ENCODE measurements around the gene PDIK1L. TPM values are rescaled to one million over a fixed set of nuclear protein-coding genes. Genes with fewer than 3 reads are reported as not detected.

Gene PDIK1L
- total RNA-seq, 1 donor from 2014 or later, result 7.2 TPM

DNA sequence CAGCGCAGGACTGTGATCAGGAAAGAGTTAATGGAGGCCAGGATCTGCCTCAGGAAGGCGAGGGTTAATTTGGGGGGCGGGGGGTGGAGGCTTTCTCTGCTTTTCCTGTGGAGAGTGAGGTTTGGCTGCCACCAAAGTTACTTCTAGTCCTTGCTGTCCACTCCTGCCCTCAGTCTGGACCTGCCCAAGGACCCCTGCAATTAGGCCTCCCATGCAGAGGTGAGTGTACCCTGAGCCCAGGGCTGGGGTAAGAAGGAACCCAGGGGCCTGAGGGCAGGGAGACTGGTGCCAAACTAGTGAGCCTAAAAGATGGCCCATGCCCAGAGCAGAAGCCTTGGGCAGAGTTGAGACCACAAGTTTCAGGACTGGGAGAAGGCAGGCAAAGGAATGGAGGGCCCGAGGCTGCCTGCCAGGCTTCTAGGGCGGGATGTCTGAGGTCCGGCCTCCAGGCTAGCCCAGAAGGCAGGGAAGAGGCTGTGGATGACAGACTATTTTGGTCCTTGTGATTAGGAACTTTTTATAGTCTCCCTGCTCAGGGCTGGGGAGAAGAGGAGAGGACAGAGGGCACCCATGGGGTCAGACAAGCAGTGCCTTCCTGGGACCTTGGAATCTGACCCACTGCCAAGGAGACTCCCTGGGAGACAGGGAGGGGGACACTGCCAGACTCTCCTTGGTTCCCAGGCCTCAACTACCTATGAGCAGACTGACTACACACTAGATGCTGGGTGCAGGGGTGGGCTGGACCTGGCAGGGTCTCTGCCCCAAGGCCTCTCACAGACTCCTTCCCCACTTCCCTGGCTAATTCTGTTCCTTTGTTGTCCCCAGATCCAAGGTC, 47.5 kb downstream of the PDIK1L start, which contains the start of gene FAM110D:
FAM110D (plus strand) TSS at position 172 of the 835 bp plus-strand sequence. CDS start 2,213 bp downstream, outside the sequence.
- Mint-ChIP-seq H3K36me3 (ENCODE audit: unreplicated experiment) (no peaks in the 10 kb centered on the region), H3K4me3 (ENCODE audit: unreplicated experiment) (peak within 1 kb of the TSS; percentile 38), H3K4me1 (ENCODE audit: low read depth, unreplicated experiment) (peaks cover 12% of the 10 kb centered on the region), H3K27ac (ENCODE audit: unreplicated experiment) (no peak within 1 kb of the TSS), H3K9me3 (ENCODE audit: unreplicated experiment) (peaks cover 4% of the 10 kb centered on the region), H3K27me3 (ENCODE audit: unreplicated experiment) (peaks cover 7% of the 10 kb centered on the region)
- no peak for DNase-seq
- TF ChIP-seq, protein P1, sequence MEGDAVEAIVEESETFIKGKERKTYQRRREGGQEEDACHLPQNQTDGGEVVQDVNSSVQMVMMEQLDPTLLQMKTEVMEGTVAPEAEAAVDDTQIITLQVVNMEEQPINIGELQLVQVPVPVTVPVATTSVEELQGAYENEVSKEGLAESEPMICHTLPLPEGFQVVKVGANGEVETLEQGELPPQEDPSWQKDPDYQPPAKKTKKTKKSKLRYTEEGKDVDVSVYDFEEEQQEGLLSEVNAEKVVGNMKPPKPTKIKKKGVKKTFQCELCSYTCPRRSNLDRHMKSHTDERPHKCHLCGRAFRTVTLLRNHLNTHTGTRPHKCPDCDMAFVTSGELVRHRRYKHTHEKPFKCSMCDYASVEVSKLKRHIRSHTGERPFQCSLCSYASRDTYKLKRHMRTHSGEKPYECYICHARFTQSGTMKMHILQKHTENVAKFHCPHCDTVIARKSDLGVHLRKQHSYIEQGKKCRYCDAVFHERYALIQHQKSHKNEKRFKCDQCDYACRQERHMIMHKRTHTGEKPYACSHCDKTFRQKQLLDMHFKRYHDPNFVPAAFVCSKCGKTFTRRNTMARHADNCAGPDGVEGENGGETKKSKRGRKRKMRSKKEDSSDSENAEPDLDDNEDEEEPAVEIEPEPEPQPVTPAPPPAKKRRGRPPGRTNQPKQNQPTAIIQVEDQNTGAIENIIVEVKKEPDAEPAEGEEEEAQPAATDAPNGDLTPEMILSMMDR (IDR thresholded peaks at IDR 0.05; ENCODE audit: partially characterized antibody, unreplicated experiment), result no peak

DNA sequence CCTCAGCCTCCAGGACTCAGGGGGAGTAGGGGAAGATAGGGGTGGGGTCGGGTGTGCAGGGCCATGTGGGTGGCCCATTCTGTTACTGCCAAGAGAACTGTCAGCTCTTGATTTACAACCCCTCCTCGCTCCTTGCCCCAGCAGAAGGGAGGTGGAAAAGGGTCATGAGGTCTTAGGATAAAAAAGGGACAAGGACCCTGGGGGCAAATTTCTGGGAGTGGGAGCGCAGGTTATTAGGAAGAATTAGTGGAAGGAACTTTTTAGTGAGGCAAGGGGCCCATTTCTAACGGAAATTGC, 48.1 kb downstream of the PDIK1L start:
- peaks cover 10% of the 10 kb centered on the region for H3K27me3 Mint-ChIP-seq (ENCODE audit: unreplicated experiment)
- TF ChIP-seq, protein P1 (IDR thresholded peaks at IDR 0.05; ENCODE audit: partially characterized antibody, unreplicated experiment), result no peak
- peaks cover 13% of the 10 kb centered on the region for H3K4me1 Mint-ChIP-seq (ENCODE audit: low read depth, unreplicated experiment)
- no peak overlapping the region for H3K27ac Mint-ChIP-seq (ENCODE audit: unreplicated experiment)
- H3K4me3 Mint-ChIP-seq (ENCODE audit: unreplicated experiment), result peak overlapping the region; percentile 38
- H3K36me3 Mint-ChIP-seq (ENCODE audit: unreplicated experiment), result no peaks in the 10 kb centered on the region
- no peak for DNase-seq
- peaks cover 4% of the 10 kb centered on the region for H3K9me3 Mint-ChIP-seq (ENCODE audit: unreplicated experiment)

- Mint-ChIP-seq H3K4me3 (ENCODE audit: unreplicated experiment) (peak overlapping the region; percentile 72), H3K4me1 (ENCODE audit: low read depth, unreplicated experiment) (peaks cover 20% of the 10 kb centered on the region), H3K9me3 (ENCODE audit: unreplicated experiment) (peaks cover 4% of the 10 kb centered on the region), H3K27me3 (ENCODE audit: unreplicated experiment) (peaks cover 7% of the 10 kb centered on the region), H3K27ac (ENCODE audit: unreplicated experiment) (no peak overlapping the region), H3K36me3 (ENCODE audit: unreplicated experiment) (no peaks in the 10 kb centered on the region)
- TF ChIP-seq, protein P1 (IDR thresholded peaks at IDR 0.05; ENCODE audit: partially characterized antibody, unreplicated experiment), result no peak
- no peak for DNase-seq
Observed at GRCh38 chr1:26160527-26161414, 49.1 kb downstream of the PDIK1L start.

GRCh38 chr1:26161415-26162219, 50.0 kb downstream of the PDIK1L start:
- H3K36me3 Mint-ChIP-seq (ENCODE audit: unreplicated experiment), result no peaks in the 10 kb centered on the region

More at GRCh38 chr1:26161415-26162219, 50.0 kb downstream of the PDIK1L start:
- H3K27ac Mint-ChIP-seq (ENCODE audit: unreplicated experiment), result peak overlapping the region; percentile 48
- peaks cover 17% of the 10 kb centered on the region for H3K4me1 Mint-ChIP-seq (ENCODE audit: low read depth, unreplicated experiment)
- H3K4me3 Mint-ChIP-seq (ENCODE audit: unreplicated experiment), result peak overlapping the region; percentile 82
- H3K9me3 Mint-ChIP-seq (ENCODE audit: unreplicated experiment), result peaks cover 4% of the 10 kb centered on the region
- H3K27me3 Mint-ChIP-seq (ENCODE audit: unreplicated experiment), result peaks cover 7% of the 10 kb centered on the region
- DNase-seq, result peak; percentile 76
- TF ChIP-seq, protein P1 (IDR thresholded peaks at IDR 0.05; ENCODE audit: partially characterized antibody, unreplicated experiment), result no peak
